GM21717 (cell line): ENCODE data around the gene GALNT1.

Experiments
- ATAC-seq: cut with Tn5 transposase; IDR thresholded peaks from one replicate; pipeline ENCODE4 v1.9.1; 2021; ENCODE audit warnings: mild to moderate bottlenecking, moderate library complexity; ENCODE audit not compliant: unreplicated experiment

The GALNT1 gene

DNA sequence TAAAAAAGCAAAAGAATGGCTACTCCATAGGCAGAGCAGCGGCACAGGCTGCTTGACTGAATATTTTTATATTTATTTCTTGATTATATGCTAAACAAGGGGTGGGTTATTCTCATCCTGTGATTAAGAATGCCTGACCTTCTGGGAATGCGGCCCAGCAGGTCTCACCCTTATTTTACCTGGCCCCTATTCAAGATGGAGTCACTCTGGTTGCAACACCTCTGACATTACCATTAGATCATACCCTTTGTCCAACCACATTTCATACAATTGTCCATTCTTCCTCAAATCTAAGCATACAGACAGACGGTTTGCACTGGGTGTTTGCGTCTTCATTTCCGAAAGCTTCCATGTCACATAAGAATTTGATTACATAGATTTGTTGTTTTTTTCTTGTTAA lies 168.2 kb downstream of the GALNT1 start:
- ATAC-seq, result no peak

DNA sequence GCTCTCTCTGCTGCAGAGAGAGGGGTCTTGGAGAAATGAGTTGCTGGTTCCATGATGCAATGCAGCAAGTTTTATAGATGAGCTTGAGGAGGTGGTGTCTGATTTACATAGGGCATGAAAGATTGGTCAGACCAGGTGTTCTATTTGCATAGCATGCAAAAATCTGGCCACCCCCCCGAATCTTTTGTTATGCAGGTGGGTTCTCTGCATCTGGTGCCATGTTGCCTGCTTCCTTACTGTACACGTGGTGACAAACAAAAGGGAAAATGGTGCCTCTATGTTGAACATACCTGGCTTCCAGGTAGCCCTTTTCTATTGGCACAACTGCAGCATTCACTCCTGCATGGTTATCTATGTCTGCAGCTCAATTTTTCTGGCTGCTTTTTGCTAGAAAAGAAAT lies 169.4 kb downstream of the GALNT1 start:
- ATAC-seq, result no peak

DNA sequence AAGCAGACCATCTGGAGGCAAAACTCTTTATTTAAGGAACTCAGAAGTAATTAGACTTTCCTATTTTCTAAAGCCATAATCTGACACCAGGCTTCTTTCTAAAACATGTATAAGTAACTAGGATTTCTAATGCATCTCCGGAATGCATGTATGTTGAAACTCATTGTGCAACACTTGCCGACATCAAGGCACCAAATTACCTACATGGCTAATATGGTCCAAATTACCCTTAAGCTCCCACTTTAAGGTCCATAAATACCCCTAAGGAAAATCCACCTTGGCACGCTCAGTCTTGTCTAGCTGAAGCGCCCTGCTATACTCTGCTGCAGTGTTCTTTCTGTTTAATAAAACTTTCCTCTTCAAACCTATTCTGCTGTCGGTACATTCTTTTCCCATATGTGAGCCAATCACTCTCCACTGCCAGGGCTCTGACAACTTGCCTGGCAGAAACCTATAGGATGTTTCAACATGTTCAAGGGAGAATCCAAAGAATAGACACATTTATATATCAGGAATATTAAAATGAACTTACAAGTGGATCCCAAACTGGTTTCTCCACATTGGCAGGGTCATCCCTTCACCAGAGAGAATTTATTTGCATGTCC lies 171.9 kb downstream of the GALNT1 start:
- no peak for ATAC-seq

DNA sequence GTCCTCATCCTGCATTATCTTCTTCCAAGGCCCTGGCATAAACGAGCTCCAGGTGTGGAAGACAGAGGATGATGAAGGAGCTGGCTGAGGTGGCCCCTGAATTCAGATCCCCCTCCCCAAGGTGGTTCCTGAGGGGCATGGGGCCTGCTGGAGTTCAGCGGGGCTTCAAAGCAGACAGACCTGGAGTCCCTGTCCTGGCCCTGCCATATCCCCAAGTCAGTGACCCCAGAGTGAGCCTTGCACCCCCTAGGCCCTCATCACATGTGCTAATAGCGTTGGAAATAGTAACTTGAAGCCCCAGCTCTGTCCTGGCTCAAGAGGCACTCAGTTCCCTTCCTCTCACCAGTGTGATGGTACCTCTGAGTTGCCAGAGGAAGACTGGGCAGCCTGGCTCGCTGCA lies 172.9 kb downstream of the GALNT1 start:
- no peak for ATAC-seq

DNA sequence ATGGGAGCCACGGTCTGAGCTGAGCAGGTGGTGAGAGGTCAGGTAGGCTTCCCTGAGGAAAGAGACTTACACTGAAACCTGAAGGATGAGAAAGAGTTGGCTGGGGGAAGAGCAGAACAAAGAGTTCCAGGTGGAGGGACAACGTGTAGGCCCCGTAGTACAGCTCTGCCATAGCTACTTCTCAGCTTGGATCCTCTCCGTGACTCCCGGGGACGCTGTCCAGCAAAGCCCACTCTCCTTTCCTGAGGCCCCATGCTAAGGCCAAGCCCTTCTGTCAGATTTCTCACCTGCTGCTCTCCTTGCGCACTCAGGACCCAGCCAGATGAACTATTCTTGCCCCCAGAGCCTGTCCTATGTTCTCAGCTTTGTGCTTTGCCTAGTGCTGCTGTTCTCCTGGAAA lies 173.8 kb downstream of the GALNT1 start:
- no peak for ATAC-seq

DNA sequence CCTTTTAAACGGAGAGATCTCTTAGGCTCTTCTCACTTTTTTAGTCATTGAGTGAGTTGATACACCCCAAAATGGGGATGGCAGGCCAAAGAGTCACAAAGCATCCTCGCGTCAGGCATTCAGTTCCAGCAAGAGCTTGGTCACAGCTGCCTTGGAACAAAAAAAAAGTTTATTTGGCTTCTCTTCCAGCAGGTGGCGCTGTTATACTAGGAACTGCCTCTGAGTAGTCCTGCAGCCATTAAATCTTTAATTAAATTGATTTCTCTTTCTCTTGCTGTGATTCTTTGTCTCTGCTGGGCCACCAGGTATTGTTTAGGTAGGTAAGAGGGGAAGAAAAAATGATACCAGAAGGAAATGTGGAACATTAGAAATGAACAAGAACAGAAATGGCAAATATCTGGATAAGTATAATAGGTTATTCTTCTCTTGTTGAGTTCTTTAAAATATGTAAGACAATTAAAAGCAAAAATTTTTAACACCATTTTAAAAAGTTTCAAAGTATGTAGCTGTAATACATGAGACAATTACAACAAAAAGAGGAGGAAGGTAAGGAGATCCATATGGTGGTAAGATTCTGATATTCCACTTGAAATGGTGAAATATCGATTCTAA lies 175.1 kb downstream of the GALNT1 start:
- peak; percentile 59 for ATAC-seq
